B cell (primary cell): ENCODE data around the gene FGFR3.
"Not testable (repeated sequence)": the region's sequence is repeated elsewhere in the genome, so short reads cannot be mapped to it uniquely, and the experiment has no call there.

Source experiments
- CTCF ChIP-seq: fragments of 200-600 bp; IDR thresholded peaks from one replicate; pipeline ENCODE4 v1.8.0; 2022; ENCODE audit warnings: antibody characterized with exemption, mild to moderate bottlenecking
- EZH2 ChIP-seq: IDR thresholded peaks from 2 replicates; pipeline ENCODE4 v1.6.1; 2012; ENCODE audit warnings: borderline replicate concordance, low read depth, mild to moderate bottlenecking, moderate library complexity, low read length; ENCODE audit not compliant: insufficient read depth, poor library complexity, severe bottlenecking

DNA sequence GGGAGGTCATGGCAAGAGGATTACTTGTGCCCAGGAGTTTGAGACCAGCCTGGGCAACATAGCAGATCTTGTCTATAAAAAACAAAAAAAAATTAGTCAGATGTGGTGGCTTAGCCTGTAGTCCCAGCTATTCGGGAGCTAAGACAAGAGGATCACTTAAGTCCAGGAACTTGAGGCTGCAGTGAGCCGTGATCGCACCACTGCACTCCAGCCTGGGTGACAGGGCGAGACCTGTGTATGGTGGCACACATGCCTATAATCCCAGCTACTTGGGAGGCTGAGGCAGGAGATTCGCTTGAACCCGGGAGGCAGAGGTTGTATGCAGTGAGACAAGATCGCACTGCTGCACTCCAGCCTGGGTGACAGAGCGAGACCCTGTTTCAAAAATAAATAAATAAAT, 42.7 kb downstream of the FGFR3 start:
- TF ChIP-seq CTCF, EZH2: not testable (repeated sequence)
